NCI-H524 (cell line): ENCODE results near the gene SUCLA2.
"Not testable (repeated sequence)": the region's sequence is repeated elsewhere in the genome, so short reads cannot be mapped to it uniquely, and the experiment has no call there.

Source experiments
- DNase-seq, 2 experiments: peaks; one replicate each; lab custom pipeline; 2025; lab: John Stamatoyannopoulos, UW

The SUCLA2 gene

DNA sequence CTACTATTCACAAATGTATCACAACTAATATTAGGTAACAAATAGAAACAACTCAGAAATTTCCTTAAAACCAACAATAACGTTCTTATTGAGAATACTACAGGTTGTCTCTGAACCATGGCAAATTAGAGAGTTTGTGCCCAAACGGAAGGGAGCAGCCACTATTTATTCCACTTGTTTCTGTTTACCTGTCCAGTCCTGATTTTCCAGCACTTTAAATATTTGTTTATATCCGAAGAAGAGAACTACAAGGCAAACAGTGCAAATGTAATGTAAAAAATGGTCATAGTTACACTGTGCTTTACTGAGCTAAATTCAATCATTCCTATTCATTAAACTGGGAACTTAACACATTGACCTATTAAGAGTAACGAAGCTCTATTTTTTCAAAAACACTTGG, 9.2 kb downstream of the SUCLA2 start:
- no peak for DNase-seq

DNA sequence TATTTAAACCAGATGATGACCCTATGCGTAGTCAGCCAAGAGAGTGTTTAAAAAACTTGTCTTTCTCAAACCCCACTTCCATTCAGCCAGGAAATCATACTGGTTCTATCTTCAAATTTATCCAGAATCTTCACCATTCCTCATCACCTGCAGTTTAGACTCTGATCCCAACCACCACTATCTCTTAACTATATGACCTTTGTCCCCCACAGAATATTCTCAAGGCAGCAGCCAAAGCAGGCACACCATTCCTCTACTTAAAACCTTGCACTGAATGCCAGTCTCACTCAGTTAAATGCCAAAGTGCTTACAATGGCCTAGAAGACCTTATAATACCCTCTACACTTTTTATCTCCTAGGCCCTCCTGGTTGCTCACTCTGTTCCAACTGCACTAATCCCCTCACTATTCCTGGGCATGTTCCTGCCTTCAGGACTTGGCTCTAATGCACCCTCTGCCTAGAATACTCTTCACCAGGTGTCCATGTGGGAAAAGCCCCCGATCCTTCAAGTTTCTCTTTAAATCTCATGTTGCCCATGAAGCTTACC, 10.1 kb downstream of the SUCLA2 start:
- DNase-seq, result no peak

DNA sequence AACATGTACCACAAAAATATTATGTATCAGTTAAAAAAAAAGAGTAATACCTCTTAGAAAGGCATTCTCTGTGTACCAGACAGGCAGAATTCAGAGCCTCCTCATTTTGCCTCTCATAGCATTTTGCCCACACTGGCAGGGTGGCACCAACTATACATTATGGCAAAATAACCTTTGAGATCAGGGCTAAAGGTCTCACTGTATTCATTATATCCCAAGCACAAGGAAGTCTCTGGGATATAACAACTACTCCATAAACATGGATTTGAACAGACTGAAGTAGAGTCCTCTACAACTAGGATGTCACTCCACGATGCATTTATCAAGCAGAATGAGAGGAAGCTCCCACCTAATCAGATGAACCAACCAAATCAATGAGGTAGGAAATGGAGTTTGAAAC, 10.6 kb downstream of the SUCLA2 start:
- no peak for DNase-seq

DNA sequence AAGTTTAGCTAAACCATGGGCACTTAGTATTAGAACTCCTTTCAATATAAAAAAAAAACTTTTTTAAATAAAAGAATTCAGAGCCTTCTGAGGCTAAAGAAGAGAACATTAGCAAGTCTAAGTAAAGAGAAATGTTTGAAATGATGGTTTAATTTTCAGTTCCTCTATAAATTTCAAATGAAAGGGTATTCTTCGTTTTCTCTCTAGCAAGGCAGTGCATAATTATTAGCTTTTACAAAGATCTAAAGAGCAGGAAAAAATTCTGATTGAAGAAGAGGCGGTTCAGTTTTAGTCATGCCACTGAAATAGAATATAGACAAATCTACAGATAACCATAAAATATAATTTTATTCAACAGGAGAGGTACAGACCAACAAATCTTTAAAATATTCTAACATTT, 18.0 kb downstream of the SUCLA2 start:
- no peak for DNase-seq

DNA sequence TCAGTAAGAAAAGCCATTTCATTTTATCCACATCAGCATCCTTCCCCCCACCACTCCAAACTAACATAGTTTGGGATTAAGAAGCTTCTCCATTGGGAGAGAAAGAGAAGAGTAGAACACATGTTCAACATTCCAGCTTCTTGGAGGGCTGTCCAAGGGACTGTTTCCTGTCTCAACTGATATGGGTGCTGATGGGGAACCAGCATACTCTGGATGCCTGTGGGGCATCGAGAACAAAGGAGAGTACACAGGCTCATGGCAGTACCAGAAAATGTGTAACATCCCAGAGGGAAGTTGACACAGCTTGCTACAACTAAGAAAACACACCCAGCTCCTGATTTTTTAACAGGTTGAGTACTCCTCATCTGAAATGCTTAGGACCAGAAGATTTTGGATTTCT, 24.7 kb downstream of the SUCLA2 start:
- DNase-seq, result no peak

DNA sequence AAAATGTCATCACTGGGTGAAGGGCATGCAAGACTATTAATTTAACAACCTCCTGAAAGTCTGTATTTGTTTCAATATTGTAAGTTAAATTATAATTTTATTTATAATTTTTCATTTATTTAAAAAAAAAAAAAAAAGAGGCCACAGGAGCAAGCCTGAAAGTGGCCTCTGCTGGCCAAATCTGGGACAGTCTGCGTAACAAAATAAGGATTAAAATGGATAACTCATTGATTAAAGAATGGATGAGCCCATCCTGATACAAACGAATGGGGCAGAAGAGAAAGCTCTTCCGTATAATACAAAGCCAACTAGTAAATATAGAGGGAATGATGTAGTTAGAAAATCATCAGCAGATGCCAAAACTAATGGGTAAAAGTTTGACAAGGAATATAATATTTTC, 36.2 kb downstream of the SUCLA2 start:
- no peak for DNase-seq

DNA sequence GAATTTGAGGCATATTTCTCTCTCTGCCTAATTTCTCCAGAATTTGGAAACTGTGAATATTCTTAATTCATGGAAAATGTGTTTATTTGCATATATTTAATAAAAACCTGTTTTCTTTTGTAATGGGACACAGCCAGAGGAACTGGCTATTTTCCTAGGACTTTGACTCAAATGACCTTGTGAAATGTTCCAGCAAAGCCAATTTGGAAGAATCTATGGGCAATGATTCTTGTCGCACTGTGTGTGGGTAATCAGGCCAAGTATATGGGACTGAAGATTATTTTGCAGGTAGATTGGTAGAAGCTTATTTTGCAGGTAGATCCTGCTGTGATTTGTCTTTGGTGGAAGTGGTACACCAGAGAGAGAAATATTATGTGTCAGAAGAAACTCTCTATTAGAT, 38.8 kb downstream of the SUCLA2 start:
- DNase-seq, result no peak

DNA sequence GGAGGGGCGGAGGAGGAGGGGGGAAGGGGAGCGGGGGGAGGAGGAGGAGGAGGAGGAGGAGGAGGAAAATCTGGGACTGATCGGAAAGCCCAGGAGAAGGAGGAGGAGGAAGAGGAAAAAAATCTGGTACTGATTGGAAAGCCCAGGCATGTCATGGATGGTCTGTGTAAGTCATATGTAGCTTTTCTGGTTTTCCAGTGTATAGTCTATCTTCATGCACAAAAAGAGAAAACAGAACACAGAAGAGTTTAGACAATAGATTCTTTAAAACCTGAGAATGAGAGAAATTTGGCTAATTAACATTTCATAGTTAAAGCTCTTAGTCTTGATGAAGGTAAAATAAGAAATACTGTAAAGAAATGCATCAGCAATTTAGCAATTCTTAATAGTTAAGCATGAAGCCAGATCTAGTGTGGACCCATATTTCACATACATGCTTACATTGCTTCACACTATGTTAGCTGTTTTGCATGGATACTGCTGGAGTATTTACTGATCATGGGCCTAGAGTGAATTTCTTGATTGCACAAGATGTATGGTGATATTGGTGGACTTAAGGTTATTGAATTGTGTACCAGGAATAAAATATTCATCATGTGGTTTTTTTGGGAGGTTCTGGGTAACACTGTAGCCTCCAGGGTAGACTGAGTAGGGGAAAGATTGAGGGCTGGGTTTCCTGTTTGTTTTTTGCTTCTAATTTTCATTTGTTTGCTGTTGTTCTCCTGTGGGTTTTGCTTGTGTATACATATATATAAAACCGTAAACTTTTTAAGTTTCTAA, 41.4 kb downstream of the SUCLA2 start:
- DNase-seq, result no peak

DNA sequence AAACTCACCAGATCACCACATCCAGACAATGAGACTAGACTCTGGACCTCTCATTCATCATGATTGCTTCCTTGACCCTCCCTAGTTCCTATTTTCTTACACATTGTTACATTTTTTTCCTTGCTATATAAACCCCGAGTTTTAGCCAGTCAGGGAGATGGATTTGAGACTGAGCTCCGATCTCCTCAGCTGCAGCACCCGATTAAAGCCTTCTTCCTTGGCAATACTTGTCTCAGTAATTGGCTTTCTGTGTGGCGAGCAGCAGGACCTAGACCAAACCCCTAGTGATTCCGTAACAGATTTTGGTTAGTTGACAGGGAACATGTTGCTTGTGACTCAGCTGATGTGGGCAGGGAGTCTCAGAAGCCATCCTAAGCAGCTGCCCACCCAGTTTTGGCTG, 44.0 kb downstream of the SUCLA2 start:
- DNase-seq, result no peak

DNA sequence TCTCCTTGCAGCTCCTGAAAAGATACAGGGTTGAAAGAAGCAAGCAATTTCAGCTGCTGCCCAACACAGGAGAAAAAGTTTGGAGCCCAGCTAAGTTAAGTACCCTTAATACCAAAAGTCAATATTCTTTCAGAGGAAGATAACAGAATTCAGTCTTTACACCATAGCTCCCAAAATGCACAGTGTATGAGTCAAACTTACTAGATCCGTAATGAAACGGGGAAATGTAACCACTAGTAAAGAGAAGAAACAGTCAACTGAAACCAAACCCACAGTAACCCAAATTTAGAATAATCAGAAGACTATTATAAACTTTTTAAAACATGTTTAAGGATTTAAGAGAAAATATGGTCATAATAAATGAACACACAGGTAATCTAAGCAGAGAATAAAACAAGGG, 45.2 kb downstream of the SUCLA2 start:
- DNase-seq, result no peak

DNA sequence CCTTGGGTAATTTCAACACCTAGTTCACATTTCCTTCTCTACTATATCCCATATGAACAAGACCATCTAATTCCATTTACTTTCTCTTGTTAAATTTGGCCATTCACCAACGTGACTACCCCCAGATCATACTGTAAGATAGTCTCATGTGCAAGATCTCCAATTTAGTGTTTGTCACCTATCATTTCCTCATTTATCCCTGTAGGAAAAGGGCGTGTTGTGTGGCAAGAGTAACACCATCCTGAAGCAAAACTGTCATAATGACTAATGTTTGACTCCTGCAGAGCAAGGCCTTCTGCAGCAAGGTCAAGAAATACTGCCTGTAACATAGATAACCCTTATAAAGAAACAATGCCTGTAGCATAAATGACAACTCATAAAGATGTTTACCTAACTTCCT, 51.3 kb downstream of the SUCLA2 start:
- no peak for DNase-seq

DNA sequence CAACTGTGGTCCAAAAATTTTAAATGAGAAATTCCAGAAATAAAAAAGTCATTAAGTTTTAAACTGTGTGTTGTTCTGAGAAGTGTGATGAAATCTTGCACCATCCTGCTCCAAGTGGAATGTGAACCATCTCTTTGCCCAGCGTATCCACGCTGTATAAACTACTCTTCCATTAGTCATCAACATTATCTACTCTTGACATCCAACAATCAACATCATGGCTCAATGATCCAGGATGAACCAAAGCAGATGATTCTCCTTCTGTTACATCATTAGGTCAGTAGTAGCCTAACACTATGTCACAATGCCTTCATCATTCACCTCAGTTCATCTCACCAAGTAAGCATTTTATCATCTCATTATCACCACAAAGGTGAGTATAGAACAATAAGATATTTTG, 55.3 kb downstream of the SUCLA2 start:
- DNase-seq, result no peak

DNA sequence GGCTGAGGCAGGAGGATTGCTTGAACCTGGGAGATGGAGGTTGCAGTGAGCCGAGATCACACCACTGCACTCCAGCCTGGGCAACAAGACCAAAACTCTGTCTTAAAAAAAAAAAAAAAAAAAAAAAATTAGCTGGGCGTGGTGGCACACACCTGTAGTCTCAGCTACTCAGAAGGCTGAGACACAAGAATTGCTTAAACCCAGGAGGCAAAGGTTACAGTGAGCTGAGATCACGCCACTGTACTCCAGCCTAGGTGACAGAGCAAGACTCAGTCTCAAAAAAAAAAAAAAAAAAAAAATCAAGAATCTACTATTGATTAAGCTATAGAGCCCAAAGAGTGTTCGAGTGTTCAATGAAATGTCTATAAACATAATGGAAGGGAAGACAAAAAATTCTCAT, 55.9 kb downstream of the SUCLA2 start:
- not testable (repeated sequence) for DNase-seq

DNA sequence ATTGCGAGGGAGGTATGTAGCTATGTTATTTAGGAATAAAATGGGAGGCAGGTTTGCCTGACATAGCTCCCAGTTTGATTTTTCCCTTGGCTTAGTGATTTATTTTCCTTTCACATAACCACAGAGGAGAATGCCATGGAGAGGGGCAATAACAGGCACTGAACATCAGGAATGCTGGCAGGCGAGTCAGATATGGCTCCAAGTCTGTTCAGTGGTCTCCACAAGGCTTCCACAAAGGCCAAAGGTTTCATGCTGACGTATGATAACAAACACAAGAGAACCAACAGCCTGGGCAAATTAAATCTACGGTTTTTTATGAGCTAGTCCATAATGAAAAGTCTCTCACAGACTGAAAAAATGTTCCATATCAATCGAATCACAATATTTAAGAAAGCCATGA, 66.7 kb downstream of the SUCLA2 start:
- no peak for DNase-seq

DNA sequence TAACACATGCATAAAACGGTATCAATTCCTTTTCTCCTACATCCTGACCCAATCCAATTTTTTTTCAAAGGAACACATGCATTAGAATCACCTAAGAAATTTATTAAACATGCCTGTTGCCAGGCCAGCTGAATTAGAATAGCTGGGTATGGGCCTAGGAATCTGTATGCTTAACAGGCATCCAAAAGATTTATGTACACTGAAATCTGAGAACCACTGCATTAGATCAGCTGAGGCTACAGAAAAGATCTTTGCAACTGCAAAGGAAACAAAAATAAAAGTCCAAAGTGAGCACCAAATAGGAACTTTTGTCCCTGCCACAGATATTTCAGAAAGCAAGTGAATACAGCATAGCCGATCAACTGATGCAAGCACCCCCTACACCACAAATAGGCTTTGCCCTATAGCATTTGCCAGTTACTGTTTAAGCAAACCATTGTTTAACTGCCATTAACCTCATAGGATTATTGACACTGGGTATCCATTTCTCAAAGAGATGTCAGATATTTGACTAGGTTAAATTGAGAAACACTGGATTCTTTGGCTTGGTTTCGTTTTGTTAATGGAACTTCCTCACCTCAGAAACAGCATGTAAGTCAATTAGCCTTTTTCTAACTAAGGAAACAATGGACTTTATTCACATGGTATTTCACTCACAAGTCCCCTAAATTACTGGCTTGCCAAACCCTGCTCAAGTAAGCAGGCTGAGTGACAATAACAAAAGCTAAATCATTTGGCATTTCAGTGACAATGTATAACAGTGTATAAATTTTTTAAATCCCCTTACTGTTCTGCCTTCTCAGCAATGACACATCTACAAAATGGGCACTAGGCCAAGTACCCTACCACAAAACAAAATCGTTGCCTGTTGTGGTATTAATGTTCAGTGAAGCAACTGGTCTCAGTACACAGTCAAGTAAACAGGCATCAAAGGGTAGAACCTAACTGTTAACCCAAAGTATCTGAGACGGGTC, 67.8 kb downstream of the SUCLA2 start:
- no peak for DNase-seq

DNA sequence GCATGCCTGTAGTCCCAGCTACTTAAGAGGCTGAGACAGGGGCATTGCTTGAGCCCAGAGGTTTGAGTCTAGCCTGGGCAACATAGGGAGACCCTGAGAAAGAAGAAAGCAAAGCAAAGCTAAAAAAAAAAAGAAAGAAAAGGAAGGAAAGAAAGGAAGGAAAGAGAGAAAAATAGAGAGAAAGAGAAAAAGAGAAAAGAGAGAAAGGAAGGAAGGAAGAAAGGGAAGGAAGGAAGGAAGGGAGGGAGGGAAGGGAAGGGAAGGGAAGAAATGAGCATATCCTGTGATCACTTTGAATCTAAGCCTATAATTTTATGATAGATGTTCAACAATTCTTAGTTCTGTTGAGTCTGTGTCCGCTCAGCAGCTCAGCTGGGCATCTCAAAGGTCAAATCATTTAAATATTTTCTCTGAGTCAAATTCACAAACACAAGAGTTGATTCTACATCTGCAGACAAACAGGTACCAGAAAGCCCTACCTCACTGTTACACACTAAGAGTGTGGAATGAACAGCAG, 70.4 kb downstream of the SUCLA2 start:
- DNase-seq, result no peak

DNA sequence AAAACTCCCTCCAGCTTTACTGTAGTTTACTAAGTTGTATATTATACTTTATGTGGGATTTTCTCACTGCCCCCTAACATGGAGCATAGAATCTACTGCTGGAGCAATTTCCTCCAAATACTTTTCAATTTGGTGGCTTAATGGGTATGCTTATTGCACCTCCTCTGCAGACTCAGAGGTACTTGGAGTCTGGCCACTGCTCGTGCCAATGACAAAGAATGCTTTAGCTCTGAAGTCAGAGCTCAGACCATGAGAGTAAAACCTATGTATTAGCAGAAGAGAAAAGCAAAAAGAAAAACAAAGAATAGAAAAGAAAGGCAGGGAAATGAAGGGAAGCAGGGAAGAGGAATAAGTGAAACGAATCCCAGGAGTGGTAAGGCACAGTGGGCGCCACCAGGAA, 71.9 kb downstream of the SUCLA2 start:
- DNase-seq, result no peak

DNA sequence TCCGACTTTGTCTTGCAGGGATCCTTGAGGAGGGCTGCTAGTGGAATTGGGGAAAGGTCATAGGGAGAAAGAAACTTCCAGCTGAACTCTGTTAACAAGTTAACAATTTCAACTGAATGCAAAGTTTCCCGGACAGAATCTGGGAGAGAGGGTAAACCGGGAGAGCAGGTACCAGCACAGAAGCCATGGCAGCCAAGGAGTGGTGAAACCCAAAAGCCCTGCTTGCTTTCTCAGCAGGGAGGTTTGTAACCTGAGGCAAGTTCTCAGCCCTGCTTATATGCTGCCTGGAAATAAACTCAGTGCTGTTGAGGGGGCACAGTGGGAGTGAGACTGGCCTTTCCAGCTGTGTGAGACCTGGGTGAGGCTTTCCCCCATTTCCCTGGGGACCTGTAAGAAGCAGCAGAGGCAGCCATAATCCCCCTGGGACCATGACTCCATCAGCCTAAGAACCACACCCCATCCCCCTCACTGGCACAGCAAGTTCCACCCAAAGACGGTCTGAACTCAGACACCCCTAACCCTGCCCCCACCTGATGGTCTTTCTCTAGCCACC, 84.0 kb downstream of the SUCLA2 start:
- no peak for DNase-seq

DNA sequence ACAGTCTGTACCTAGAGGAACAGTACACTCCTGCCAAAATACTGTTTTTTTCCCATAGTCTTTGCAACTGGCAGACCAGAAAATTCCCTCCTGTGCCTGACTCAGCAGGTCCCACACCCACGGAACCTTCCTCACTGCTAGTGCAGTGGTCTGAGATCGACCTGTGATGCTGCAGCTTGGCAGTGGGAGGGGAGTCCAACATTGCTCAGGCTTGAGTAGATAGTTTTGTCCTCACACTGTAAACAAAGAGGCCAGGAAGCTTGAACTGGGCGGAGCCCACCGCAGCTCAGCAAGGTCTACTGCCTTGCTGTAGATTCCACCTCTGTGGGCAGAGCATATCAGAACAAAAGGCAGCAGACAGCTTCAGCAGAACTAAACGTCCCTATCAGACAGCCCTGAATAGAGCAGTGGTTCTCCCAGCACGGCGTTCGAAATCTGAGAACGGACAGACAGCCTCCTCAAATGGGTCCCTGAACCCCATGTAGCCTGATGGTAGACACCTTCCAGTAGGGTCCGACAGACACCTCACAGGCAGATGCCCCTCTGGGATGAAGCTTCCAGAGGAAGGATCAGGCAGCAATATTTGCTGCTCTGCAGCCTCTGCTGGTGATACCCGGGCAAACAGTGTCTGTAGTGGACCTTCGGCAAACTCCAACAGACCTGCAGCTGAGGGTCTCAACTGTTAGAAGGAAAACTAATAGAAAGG, 92.7 kb downstream of the SUCLA2 start:
- DNase-seq, result no peak

DNA sequence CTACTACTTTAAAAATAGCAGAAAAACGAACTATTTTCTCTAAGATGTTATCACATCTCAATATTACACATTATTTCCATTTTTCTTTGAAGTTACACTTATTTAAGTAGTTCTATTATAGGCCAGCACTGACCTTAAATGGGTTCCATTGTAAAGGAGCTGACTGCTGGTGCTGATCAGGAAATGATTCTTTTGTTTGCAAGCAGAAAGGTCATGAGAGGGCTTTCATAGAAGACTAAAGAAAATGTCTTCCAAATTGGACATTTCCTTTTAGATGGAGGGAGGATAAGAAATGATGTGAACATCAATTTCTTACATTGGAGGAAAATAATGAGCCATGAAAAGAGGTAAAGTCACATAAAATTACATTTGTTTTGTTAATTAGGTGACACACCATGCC, 96.2 kb downstream of the SUCLA2 start:
- DNase-seq, result no peak

DNA sequence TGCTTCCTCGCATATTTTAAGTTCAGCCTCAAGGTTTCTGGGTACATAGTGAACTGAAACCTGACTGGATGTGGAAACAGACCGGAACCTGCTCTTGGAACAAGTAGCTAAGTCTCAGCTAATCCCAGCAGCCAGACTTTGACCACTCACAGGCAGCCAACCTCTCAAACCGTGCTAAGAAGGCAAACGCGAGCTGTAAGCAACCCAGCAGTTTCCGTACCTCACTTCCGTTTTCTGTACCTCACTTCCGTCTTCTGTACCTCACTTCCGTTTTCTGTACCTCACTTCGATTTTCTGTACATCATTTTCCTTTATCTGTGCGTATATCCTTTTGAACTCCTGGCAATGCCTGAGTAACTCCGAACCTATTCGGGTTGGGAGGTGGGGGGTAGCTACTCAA, 96.8 kb downstream of the SUCLA2 start:
- DNase-seq, result no peak

DNA sequence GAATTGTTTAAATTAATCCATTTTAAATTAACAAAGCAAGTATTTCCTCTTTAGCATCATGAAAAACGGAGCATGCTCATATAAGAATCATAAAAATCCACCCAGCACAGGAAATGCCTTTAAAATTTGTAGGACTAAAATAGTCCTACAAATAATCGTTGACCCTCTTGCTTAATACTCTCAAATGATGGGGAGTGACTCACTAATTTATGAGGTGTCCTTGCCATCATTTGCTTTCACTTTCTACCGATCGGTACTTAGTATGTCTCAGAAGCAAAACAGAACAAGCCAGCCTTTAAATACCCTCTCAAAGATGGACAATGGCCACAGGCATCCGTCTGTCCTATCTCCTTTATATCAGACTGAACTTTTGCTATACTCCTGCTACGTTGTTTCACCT, 97.2 kb downstream of the SUCLA2 start:
- no peak for DNase-seq
